HL-60 (cell line): ENCODE results near the gene ZNF462.

Experiments used
- CTCF ChIP-seq: IDR thresholded peaks from one replicate; pipeline ENCODE4 v1.5.1; 2011; ENCODE audit warnings: low read length, control low read depth, inconsistent platforms; ENCODE audit not compliant: insufficient read depth
- POLR2AphosphoS5 ChIP-seq: IDR thresholded peaks from 2 replicates; pipeline ENCODE4 v1.6.1; 2012; ENCODE audit warnings: low read depth
- REST ChIP-seq: IDR thresholded peaks from 2 replicates; pipeline ENCODE4 v1.6.1; 2012; ENCODE audit warnings: low read depth; ENCODE audit not compliant: insufficient replicate concordance

GRCh38 chr9:107059220-107059619 lies 196.3 kb downstream of the ZNF462 start:
- no peak for TF ChIP-seq CTCF
- no peak for TF ChIP-seq POLR2AphosphoS5
- no peak for TF ChIP-seq REST
